ENCODE data around the gene GID8. TPM values are rescaled to one million over a fixed set of nuclear protein-coding genes. Genes with fewer than 3 reads are reported as not detected.

Gene GID8
- total RNA-seq, 2 donors from 2014 or later, result 16.8 to 18.7 TPM

DNA sequence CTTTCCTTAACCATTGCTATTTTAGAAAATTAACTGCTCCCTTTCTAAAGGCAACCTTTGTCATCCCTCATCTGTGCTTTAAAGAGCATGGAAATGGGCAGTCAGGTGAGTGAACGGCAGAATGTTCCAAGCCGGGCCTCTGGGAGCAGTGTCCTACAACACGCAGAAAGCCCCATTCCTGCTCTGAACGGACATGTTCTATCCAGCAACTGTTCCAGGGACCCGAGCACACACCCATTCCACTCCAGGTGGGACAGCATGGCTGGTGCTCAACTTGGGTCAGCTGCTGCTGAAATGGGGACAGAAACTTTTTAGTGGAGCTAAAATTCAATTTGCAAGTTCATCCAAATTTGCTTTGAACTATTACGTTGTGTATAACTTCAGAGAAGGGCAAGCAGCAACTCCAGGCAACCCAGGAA lies 38.3 kb upstream of the GID8 start:
- DNase-seq (ENCODE audit: low spot score), result no peak
- no peaks in the 10 kb centered on the region for H3K9me3 ChIP-seq
- TF ChIP-seq, protein P1, sequence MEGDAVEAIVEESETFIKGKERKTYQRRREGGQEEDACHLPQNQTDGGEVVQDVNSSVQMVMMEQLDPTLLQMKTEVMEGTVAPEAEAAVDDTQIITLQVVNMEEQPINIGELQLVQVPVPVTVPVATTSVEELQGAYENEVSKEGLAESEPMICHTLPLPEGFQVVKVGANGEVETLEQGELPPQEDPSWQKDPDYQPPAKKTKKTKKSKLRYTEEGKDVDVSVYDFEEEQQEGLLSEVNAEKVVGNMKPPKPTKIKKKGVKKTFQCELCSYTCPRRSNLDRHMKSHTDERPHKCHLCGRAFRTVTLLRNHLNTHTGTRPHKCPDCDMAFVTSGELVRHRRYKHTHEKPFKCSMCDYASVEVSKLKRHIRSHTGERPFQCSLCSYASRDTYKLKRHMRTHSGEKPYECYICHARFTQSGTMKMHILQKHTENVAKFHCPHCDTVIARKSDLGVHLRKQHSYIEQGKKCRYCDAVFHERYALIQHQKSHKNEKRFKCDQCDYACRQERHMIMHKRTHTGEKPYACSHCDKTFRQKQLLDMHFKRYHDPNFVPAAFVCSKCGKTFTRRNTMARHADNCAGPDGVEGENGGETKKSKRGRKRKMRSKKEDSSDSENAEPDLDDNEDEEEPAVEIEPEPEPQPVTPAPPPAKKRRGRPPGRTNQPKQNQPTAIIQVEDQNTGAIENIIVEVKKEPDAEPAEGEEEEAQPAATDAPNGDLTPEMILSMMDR (IDR thresholded peaks at IDR 0.05), result no peak
- peaks cover 40% of the 10 kb centered on the region for H3K36me3 ChIP-seq
- H3K4me3 ChIP-seq, result no peak overlapping the region
- no peaks in the 10 kb centered on the region for H3K27me3 ChIP-seq
- no peak overlapping the region for H3K27ac ChIP-seq
- H3K4me1 ChIP-seq, result peaks cover 0 to 21% of the 10 kb centered on the region in 2 donors

DNA sequence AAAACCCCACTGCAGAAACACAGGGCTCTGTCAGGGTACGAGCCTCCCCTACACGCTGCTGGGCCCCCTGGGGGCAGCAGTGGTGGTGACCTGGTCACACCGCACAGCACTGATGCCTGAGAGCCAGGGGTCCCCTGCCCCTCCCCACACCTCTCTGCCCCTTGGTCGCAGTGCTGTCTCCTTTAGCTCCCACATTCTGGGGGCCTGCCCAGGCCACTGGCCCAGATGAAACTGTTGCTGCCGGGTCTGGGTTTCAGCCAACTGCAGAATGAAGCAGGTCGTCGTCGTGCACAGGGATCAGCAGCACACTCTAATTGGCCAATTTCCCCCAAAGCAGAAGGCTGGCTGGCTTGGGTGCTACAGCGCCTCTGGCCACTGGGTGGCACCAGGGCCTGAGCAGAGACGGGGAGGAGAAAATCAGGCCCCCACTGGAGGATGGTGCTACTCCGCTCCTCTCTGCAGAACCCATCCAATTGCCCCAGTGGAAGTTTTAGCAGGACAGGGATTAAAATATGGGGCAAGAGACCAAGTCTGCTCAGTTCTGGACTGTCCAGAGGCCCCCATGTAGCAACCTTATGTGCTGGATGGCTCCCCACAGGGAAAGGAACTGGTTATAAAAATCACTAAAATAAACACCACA lies 37.8 kb upstream of the GID8 start:
- Histone ChIP-seq H3K27me3 (no peaks in the 10 kb centered on the region), H3K9me3 (no peaks in the 10 kb centered on the region), H3K27ac (peak overlapping the region in 1 of 2 donors; percentile 5), H3K36me3 (peaks cover 44% of the 10 kb centered on the region), H3K4me1 (peaks cover 0 to 21% of the 10 kb centered on the region in 2 donors), H3K4me3 (no peak overlapping the region)
- peak; percentile 77 for DNase-seq (ENCODE audit: low spot score)
- TF ChIP-seq, protein P1 (IDR thresholded peaks at IDR 0.05), result peak; percentile 83 to 89

DNA sequence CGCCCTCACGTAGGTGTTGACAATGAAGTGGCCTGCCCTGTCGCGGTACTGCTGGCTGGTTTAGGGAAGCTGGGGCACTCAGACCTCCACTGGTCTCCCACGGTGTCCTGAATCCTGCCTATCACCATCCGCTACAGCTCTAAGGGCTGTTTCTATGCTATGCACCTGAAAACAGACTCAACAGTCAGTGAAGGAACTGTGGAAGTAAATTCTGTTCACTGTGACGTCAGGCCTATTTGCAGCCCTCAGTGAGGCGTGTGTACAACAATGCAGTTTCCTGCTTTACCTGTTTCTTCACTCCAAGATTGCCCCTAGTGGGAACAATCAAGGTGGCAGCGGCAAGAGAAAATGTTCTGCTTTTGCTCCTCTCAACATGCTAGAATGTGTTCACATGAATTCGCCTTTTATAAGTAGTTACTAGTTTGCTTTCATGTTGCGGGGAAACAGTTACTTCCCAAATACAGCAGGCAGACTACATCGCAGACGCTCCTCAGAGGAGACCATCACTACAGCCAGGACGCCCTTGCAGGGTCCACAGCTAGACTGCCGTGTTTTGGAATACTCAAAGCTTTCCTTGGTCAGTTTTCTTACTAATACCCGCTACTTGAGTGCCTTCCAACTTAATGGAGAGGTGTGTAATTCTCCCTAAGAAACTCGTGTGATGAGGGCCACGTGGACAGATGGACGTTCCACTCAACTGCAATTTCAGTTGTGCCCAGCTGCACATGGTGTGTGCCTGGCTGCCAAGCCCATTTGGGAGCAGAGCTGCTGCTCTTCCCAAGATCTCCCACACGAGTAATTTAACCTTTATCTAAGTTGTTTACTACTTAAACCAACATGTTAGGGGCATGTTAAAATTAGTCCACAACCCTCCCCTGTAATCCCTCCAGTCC lies 37.0 kb upstream of the GID8 start:
- Histone ChIP-seq H3K9me3 (no peaks in the 10 kb centered on the region), H3K27me3 (no peaks in the 10 kb centered on the region), H3K27ac (peak overlapping the region in 1 of 2 donors; percentile 5), H3K36me3 (peaks cover 48% of the 10 kb centered on the region), H3K4me1 (peaks cover 0 to 24% of the 10 kb centered on the region in 2 donors), H3K4me3 (no peak overlapping the region)
- no peak for DNase-seq (ENCODE audit: low spot score)
- TF ChIP-seq, protein P1 (IDR thresholded peaks at IDR 0.05), result no peak

DNA sequence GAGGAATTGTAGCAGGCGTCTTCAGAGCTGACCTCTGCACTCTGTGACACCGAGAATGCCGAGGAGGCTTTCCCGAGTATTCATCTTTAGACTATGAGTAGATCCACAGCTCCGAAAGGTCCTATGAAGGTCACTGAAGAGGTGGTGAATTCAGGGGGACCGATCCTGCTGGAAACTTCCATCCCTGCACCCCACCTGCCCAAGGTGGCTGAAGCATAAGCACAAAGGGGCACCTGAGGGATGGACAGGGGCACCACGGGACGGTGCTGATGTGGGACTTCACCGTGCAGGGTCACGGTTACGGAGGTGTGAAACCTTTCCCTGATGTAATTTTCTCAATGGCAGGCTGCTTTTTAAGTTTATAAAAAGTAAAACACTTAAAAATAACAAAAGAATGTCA lies 36.1 kb upstream of the GID8 start:
- Histone ChIP-seq H3K27ac (no peak overlapping the region), H3K36me3 (peaks cover 52% of the 10 kb centered on the region), H3K4me1 (peaks cover 0 to 31% of the 10 kb centered on the region in 2 donors), H3K27me3 (no peaks in the 10 kb centered on the region), H3K9me3 (no peaks in the 10 kb centered on the region), H3K4me3 (no peak overlapping the region)
- TF ChIP-seq, protein P1 (IDR thresholded peaks at IDR 0.05), result no peak
- no peak for DNase-seq (ENCODE audit: low spot score)

DNA sequence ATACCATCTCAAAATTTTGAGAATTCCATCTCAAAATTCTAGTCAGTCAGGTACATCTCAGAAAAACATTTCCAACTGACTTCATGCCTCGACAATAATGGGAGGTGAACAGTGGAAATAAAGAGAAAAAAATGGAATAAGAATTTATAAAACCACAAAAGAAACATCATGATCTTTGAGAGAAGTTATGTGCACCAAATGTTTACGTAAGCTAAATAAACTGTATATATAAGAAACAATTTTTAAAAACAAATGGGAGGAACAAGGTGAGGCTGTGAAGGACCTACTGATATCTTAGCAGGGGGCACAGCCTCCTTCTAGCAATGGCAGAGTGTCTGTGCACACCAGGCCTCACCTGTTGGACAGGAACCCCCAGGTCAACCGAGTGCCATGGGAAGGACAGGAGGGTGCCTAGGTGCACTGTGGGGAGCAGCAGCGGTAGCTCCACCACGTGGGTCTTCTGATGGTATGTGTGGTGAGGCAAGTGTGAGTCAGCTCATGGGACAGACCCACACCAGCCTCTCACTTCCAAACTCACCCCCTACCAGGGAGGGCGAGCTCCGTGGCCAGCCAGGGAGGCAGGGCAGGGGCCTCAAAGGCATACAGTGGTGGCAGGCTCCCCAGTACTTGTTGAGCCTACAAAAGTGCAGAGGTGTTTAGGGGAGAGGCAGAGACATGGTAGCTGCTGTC lies 34.9 kb upstream of the GID8 start:
- no peak overlapping the region for H3K27ac ChIP-seq
- H3K4me3 ChIP-seq, result no peak overlapping the region
- H3K36me3 ChIP-seq, result peaks cover 64% of the 10 kb centered on the region
- H3K27me3 ChIP-seq, result no peaks in the 10 kb centered on the region
- H3K4me1 ChIP-seq, result peaks cover 0 to 31% of the 10 kb centered on the region in 2 donors
- no peaks in the 10 kb centered on the region for H3K9me3 ChIP-seq
- DNase-seq (ENCODE audit: low spot score), result no peak
- TF ChIP-seq, protein P1 (IDR thresholded peaks at IDR 0.05), result no peak
